ENCODE results near the gene NT5M.

- TF ChIP-seq CTCF (IDR thresholded peaks at IDR 0.05) (no peak), ZFP36 (IDR thresholded peaks at IDR 0.05; ENCODE audit: borderline replicate concordance, partially characterized antibody) (no peak), HES2 (IDR thresholded peaks at IDR 0.05) (no peak), CHD4 (IDR thresholded peaks at IDR 0.05; ENCODE audit: borderline replicate concordance) (no peak), POLR2A (IDR thresholded peaks at IDR 0.05; ENCODE audit: low read length) (no peak), RNF2 (IDR thresholded peaks at IDR 0.05; ENCODE audit: borderline replicate concordance, low read depth) (no peak), SREBF2 (IDR thresholded peaks at IDR 0.05) (no peak), JUN (IDR thresholded peaks at IDR 0.05) (no peak), REST (IDR thresholded peaks at IDR 0.05) (no peak), USF2 (IDR thresholded peaks at IDR 0.05) (no peak), CEBPB (IDR thresholded peaks at IDR 0.05) (no peak), ZSCAN20 (CRISPR knock-in tag; IDR thresholded peaks at IDR 0.05) (no peak), PHF8 (IDR thresholded peaks at IDR 0.05; ENCODE audit: borderline replicate concordance, low read depth) (no peak), NFE2L2 (conservative IDR thresholded peaks at IDR 0.05; ENCODE audit: low read length) (no peak)
These were observed 38.7 kb upstream of the NT5M start for GRCh38 chr17:17264430-17264829.
